Right ventricle myocardium superior (tissue), 1 donor: ENCODE data around the gene MYO7B. TPM values are rescaled to one million over a fixed set of nuclear protein-coding genes. Genes with fewer than 3 reads are reported as not detected.
"Not testable (repeated sequence)": the region's sequence is repeated elsewhere in the genome, so short reads cannot be mapped to it uniquely, and the experiment has no call there.

ENCODE experiments used
- ATAC-seq: fragments of 200-7000 bp; cut with Tn5 transposase; one replicate; pipeline ENCODE4 v1.9.1; 2020; ENCODE audit warnings: mild to moderate bottlenecking; ENCODE audit not compliant: poor library complexity
- DNase-seq: peaks from one replicate; pipeline ENCODE4 v3.0.0-alpha.2; 2020
- intact Hi-C: fragments of 100-400 bp; cut with DNase I; formaldehyde crosslinking; loops from one replicate; pipeline ENCODE4 v1.11.2; 2022
- total RNA-seq: library from RNA; stranded (reverse); fragmentation: NEBNext Ultra II Directional; extraction: Animal tissue kit (Norgen Biotek cat#: 25700); gene quantifications from one replicate; pipeline ENCODE4 v1.2.1, GENCODE V29; 2021
- donor health status: DM: no; HTN: yes; CAD: no; lungs with severe emphysema.

MYO7B gene
- total RNA-seq, 1 donor from 2014 or later: 0.32 TPM

- intact Hi-C loops, ATAC-seq, DNase-seq: not testable (repeated sequence)
These were observed 7.6 kb downstream of the MYO7B start for GRCh38 chr2:127543013-127543501.

GRCh38 chr2:127545189-127545588 is 9.7 kb downstream of the MYO7B start:
- no peak for DNase-seq
- ATAC-seq: no peak
- intact Hi-C loops: no loop called here

GRCh38 chr2:127545796-127546195 is 10.3 kb downstream of the MYO7B start:
- intact Hi-C loops: no loop called here
- no peak for ATAC-seq
- no peak for DNase-seq

- intact Hi-C loops: no loop called here
- no peak for ATAC-seq
- no peak for DNase-seq
These were observed 11.3 kb downstream of the MYO7B start for GRCh38 chr2:127546797-127547196.

- ATAC-seq (no peak), DNase-seq (no peak)
- intact Hi-C loops: no loop called here
These were observed 15.9 kb downstream of the MYO7B start for GRCh38 chr2:127551221-127551930.

- no peak for ATAC-seq
- intact Hi-C loops: no loop called here
These were observed 16.9 kb downstream of the MYO7B start for GRCh38 chr2:127552336-127552735.

GRCh38 chr2:127552846-127553245 is 17.4 kb downstream of the MYO7B start:
- ATAC-seq: no peak

More at GRCh38 chr2:127552336-127552735, 16.9 kb downstream of the MYO7B start:
- DNase-seq: no peak

GRCh38 chr2:127558911-127559310 is 23.4 kb downstream of the MYO7B start:
- no peak for ATAC-seq
- intact Hi-C loops: no loop called here
- DNase-seq: no peak

More at GRCh38 chr2:127552846-127553245, 17.4 kb downstream of the MYO7B start:
- no peak for DNase-seq
- intact Hi-C loops: no loop called here

- intact Hi-C loops: no loop called here
- DNase-seq (no peak), ATAC-seq (no peak)
These were observed 24.0 kb downstream of the MYO7B start for GRCh38 chr2:127559454-127559853.

GRCh38 chr2:127560201-127560930 is 24.9 kb downstream of the MYO7B start:
- DNase-seq (no peak), ATAC-seq (no peak)
- intact Hi-C loops: no loop called here

- DNase-seq (no peak), ATAC-seq (no peak)
- intact Hi-C loops: no loop called here
These were observed 25.4 kb downstream of the MYO7B start for GRCh38 chr2:127560931-127561280.

- DNase-seq (no peak), ATAC-seq (no peak)
- intact Hi-C loops: no loop called here
These were observed 25.9 kb downstream of the MYO7B start for GRCh38 chr2:127561371-127561770.

GRCh38 chr2:127562936-127563335 is 27.5 kb downstream of the MYO7B start:
- no peak for DNase-seq
- intact Hi-C loops: no loop called here
- ATAC-seq: no peak

- ATAC-seq (no peak), DNase-seq (no peak)
- intact Hi-C loops: no loop called here
These were observed 28.3 kb downstream of the MYO7B start for GRCh38 chr2:127563458-127564428.

- intact Hi-C loops: no loop called here
- ATAC-seq: no peak
These were observed 29.2 kb downstream of the MYO7B start for GRCh38 chr2:127564429-127565260.

GRCh38 chr2:127565261-127566138 is 30.0 kb downstream of the MYO7B start:
- DNase-seq (no peak), ATAC-seq (no peak)
- intact Hi-C loops: no loop called here

More at GRCh38 chr2:127564429-127565260, 29.2 kb downstream of the MYO7B start:
- DNase-seq: no peak

- no peak for ATAC-seq
- no peak for DNase-seq
- intact Hi-C loops: no loop called here
These were observed 30.6 kb downstream of the MYO7B start for GRCh38 chr2:127566139-127566417.
